CD4-positive, alpha-beta memory T cell (primary cell): ENCODE results near the gene COL7A1. TPM values are rescaled to one million over a fixed set of nuclear protein-coding genes. Genes with fewer than 3 reads are reported as not detected.

Experiments
- CTCF ChIA-PET: fragments of 350-600 bp; sonication (Branson Sonifier 250); formaldehyde crosslinking; loops from one replicate; lab custom pipeline; 2021; ENCODE audit warnings: inconsistent platforms; ENCODE audit not compliant: partially characterized antibody; lab: Charles Lee
- POLR2A ChIA-PET: fragments of 350-600 bp; sonication (Branson Sonifier 250); formaldehyde crosslinking; loops from one replicate; lab custom pipeline; 2021; ENCODE audit not compliant: partially characterized antibody; lab: Charles Lee
- DNase-seq, 5 donors: peaks; one replicate each; pipeline versions ENCODE4 v3.0.0 to v3.0.0-alpha.2; 2020 to 2022; ENCODE audit warnings: mixed read lengths in 1 of 5
- H3K27ac ChIP-seq: one replicate; pipeline ENCODE4 v1.7.0; 2013; ENCODE audit warnings: low read depth, low read length
- H3K27me3 ChIP-seq: 2 replicates; pipeline ENCODE4 v1.7.0; 2013; ENCODE audit warnings: mild to moderate bottlenecking, low read length, moderate library complexity; ENCODE audit not compliant: insufficient read depth
- H3K36me3 ChIP-seq: 2 replicates; pipeline ENCODE4 v1.7.0; 2013; ENCODE audit warnings: mild to moderate bottlenecking, low read length, moderate library complexity; ENCODE audit not compliant: insufficient read depth
- H3K4me1 ChIP-seq: 2 replicates; pipeline ENCODE4 v1.7.0; 2013; ENCODE audit warnings: mild to moderate bottlenecking, low read length, moderate library complexity; ENCODE audit not compliant: insufficient read depth
- H3K4me3 ChIP-seq, 2 donors: one replicate each; pipeline ENCODE4 v1.7.0; 2013; ENCODE audit warnings: low read length in 2 of 2, mild to moderate bottlenecking in 1 of 2
- H3K9me3 ChIP-seq, 2 donors: one replicate each; pipeline ENCODE4 v1.7.0; 2013; ENCODE audit warnings: low read length in 2 of 2, control low read depth in 1 of 2; ENCODE audit not compliant: control insufficient read depth in 1 of 2
- H3K27ac Mint-ChIP-seq, 7 donors: one replicate each; pipeline ENCODE4 v1.8.0; 2020 to 2021; ENCODE audit warnings: mixed read lengths in 7 of 7, mild to moderate bottlenecking in 6 of 7, inconsistent platforms in 3 of 7, moderate library complexity in 3 of 7
- H3K27me3 Mint-ChIP-seq, 2 donors: one replicate each; pipeline ENCODE4 v1.8.0; 2020 to 2021; ENCODE audit warnings: mixed read lengths in 2 of 2
- H3K36me3 Mint-ChIP-seq, 2 donors: one replicate each; pipeline ENCODE4 v1.8.0; 2020 to 2021; ENCODE audit warnings: mixed read lengths in 2 of 2, inconsistent platforms in 1 of 2, mild to moderate bottlenecking in 1 of 2
- H3K4me1 Mint-ChIP-seq, 4 donors: one replicate each; pipeline ENCODE4 v1.8.0; 2020 to 2021; ENCODE audit warnings: mixed read lengths in 4 of 4, mild to moderate bottlenecking in 1 of 4
- H3K4me3 Mint-ChIP-seq, 8 donors: one replicate each; pipeline ENCODE4 v1.8.0; 2020 to 2021; ENCODE audit warnings: mixed read lengths in 8 of 8, mild to moderate bottlenecking in 7 of 8, moderate library complexity in 6 of 8, inconsistent platforms in 3 of 8
- H3K9me3 Mint-ChIP-seq, 8 donors: one replicate each; pipeline ENCODE4 v1.8.0; 2020 to 2021; ENCODE audit warnings: mixed read lengths in 8 of 8, mild to moderate bottlenecking in 5 of 8, inconsistent platforms in 3 of 8, moderate library complexity in 1 of 8
- intact Hi-C: fragments of 100-400 bp; cut with micrococcal nuclease; formaldehyde crosslinking; loops from one replicate; pipeline ENCODE4 v1.15.1; 2023
- polyA plus RNA-seq, 2 donors: library from polyadenylated mRNA; unstranded; fragments of 300-500 nt; fragmentation: Illumina TruSeq; gene quantifications; one replicate each; pipeline ENCODE4 v1.2.3, GENCODE V29; 2021
- total RNA-seq, 2 experiments: library from RNA; stranded (reverse); gene quantifications; one replicate each; pipeline ENCODE4 v1.2.3, GENCODE V29; 2021

Gene COL7A1
- total and polyA plus RNA-seq, 4 experiments from 2014 or later, result 1.2 to 1.9 TPM; not detected in 2

DNA sequence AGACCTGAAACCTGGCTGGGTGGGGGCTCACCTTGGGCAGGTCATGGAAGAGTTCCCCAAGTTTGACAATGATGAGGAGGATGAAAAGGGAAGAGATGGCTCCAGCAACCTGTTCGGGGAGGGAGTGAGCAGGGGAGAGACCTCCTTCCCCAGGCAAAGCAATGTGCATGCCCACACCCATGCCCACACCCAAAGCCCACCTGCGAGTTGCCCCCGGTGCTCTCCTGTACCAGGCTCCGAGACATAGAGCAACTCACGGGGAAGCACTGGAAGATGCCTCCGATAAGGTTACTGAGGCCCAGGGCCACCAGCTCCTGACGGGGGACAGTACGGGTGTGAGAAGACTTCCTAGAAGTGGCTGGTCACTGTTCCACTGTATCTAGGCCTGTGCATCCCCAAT, 35.3 kb upstream of the COL7A1 start:
- Histone ChIP-seq H3K4me3 (no peak overlapping the region), H3K4me1 (peaks cover 9% of the 10 kb centered on the region), H3K9me3 (no peaks in the 10 kb centered on the region), H3K36me3 (no peaks in the 10 kb centered on the region), H3K27ac (no peak overlapping the region), H3K27me3 (no peaks in the 10 kb centered on the region)
- H3K4me1 Mint-ChIP-seq, result peaks cover 3 to 15% (median 8%) of the 10 kb centered on the region in 4 donors
- DNase-seq, result no peak
- H3K27me3 Mint-ChIP-seq, result no peaks in the 10 kb centered on the region
- H3K27ac Mint-ChIP-seq, result no peak overlapping the region
- intact Hi-C loops, result no loop called here
- peaks cover 11 to 31% of the 10 kb centered on the region in 2 donors for H3K36me3 Mint-ChIP-seq
- H3K9me3 Mint-ChIP-seq, result no peaks in the 10 kb centered on the region
- no peak overlapping the region for H3K4me3 Mint-ChIP-seq
- CTCF ChIA-PET, result no interaction called here
- POLR2A ChIA-PET, result no interaction called here

DNA sequence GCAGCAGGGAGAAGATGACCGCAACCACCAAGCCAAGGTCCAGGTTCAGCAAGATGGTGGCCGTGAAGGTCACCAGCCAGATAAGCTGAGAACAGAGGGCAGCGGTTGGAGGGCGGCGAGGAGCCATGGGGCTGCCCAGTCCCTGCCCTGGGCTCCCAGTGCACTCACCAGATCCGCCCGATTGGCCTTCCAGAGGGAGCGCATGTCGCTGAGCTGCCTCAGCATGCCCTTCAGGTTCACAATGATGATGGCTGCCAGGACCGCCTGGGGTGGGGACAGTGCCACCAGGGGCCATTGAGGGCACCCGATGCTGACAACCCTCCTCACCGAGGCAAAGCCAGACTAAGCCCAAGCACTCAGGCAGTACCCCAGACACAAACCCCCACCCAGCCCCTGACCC, 34.8 kb upstream of the COL7A1 start:
- peaks cover 9% of the 10 kb centered on the region for H3K4me1 ChIP-seq
- H3K27me3 ChIP-seq, result no peaks in the 10 kb centered on the region
- ChIA-PET POLR2A (no interaction called here), CTCF (no interaction called here)
- Mint-ChIP-seq H3K4me3 (no peak overlapping the region), H3K27ac (no peak overlapping the region), H3K27me3 (no peaks in the 10 kb centered on the region), H3K4me1 (peaks cover 4 to 18% (median 7%) of the 10 kb centered on the region in 4 donors), H3K36me3 (peaks cover 11 to 31% of the 10 kb centered on the region in 2 donors), H3K9me3 (no peaks in the 10 kb centered on the region)
- intact Hi-C loops, result no loop called here
- no peaks in the 10 kb centered on the region for H3K36me3 ChIP-seq
- no peaks in the 10 kb centered on the region for H3K9me3 ChIP-seq
- DNase-seq, result no peak
- no peak overlapping the region for H3K27ac ChIP-seq
- H3K4me3 ChIP-seq, result no peak overlapping the region

DNA sequence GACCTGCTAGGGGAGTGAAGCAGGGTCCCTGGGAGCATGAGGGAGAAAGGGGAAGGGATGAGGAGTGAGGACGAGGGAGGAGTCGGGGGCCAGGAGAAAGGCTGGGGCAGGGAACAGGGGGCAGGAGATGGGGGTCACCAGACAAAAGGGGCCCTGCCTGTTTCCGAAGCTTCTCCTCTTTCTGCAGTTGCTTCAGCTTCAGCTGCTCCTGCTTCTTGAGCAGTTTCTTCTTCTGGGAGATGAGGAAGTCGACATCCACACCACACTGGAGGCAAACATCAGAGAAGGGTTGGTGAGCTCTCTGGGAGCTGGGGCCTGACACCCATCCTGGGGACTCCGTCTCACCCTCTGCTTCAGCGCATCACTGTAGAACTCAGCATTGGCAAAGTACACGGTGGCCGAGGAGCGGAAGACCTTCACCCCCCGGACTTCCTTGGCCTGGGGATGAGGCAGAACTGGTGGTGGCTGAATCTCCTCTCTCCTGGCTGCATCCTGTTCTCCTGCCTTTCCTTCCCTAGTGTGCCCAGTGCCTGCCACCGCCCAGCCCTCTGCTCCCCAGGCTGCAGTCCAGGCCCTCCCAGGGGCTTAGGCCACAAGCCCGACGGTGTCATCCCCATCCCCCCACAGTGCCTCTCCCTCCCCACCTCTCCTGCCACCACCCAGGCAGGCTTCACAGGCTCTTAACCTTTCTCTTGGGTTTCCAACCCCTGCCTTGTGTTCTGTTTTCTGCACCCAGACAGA, 33.3 kb upstream of the COL7A1 start:
- Mint-ChIP-seq H3K27ac (peak overlapping the region in 1 of 7 donors; percentile 64), H3K4me3 (no peak overlapping the region), H3K4me1 (peaks cover 5 to 18% (median 8%) of the 10 kb centered on the region in 4 donors), H3K27me3 (no peaks in the 10 kb centered on the region), H3K9me3 (no peaks in the 10 kb centered on the region), H3K36me3 (peaks cover 11 to 31% of the 10 kb centered on the region in 2 donors)
- Histone ChIP-seq H3K4me3 (no peak overlapping the region), H3K36me3 (no peaks in the 10 kb centered on the region), H3K27me3 (no peaks in the 10 kb centered on the region), H3K27ac (no peak overlapping the region), H3K9me3 (no peaks in the 10 kb centered on the region), H3K4me1 (peaks cover 5% of the 10 kb centered on the region)
- ChIA-PET POLR2A (no interaction called here), CTCF (no interaction called here)
- intact Hi-C loops, result no loop called here
- DNase-seq, result no peak

- Mint-ChIP-seq H3K4me1 (peaks cover 5 to 16% (median 8%) of the 10 kb centered on the region in 4 donors), H3K27me3 (no peaks in the 10 kb centered on the region), H3K27ac (no peak overlapping the region), H3K9me3 (no peaks in the 10 kb centered on the region), H3K4me3 (no peak overlapping the region), H3K36me3 (peaks cover 11 to 27% of the 10 kb centered on the region in 2 donors)
- Histone ChIP-seq H3K9me3 (no peaks in the 10 kb centered on the region), H3K4me3 (no peak overlapping the region), H3K36me3 (no peaks in the 10 kb centered on the region), H3K27ac (no peak overlapping the region), H3K27me3 (no peaks in the 10 kb centered on the region), H3K4me1 (peaks cover 5% of the 10 kb centered on the region)
- no peak for DNase-seq
- POLR2A ChIA-PET, result no interaction called here
- CTCF ChIA-PET, result interaction anchor here (1.2 kb wide), 1 partner anchor 9 kb away, joined by 3 read pairs; no protein-coding TSS in a partner anchor
- intact Hi-C loops, result no loop called here
Measured at GRCh38 chr3:48625600-48625999, 30.5 kb upstream of the COL7A1 start.

DNA sequence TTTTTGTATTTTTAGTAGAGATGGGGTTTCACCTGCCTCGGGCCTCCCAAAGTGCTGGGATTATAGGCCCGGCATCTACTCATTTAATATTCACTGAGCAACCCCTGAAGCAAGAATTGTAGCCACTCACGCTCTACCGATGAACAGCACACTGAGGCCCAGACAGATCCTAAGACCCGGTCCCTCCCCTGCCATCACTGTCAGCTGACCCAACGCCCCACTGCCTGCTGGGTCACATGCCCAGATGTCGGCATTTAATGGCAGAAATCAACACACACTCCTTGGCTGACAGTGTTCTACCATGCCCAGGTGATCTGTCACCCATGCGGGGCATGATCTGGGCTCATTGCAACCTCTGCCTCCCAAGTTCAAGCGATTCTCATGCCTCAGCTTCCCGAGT, 29.6 kb upstream of the COL7A1 start:
- H3K27me3 ChIP-seq, result no peaks in the 10 kb centered on the region
- Mint-ChIP-seq H3K36me3 (peaks cover 11 to 24% of the 10 kb centered on the region in 2 donors), H3K4me1 (peaks cover 5 to 16% (median 8%) of the 10 kb centered on the region in 4 donors), H3K9me3 (no peaks in the 10 kb centered on the region), H3K4me3 (no peak overlapping the region), H3K27ac (no peak overlapping the region), H3K27me3 (no peaks in the 10 kb centered on the region)
- DNase-seq, result no peak
- H3K4me3 ChIP-seq, result no peak overlapping the region
- no peaks in the 10 kb centered on the region for H3K9me3 ChIP-seq
- no peaks in the 10 kb centered on the region for H3K36me3 ChIP-seq
- POLR2A ChIA-PET, result no interaction called here
- no peak overlapping the region for H3K27ac ChIP-seq
- intact Hi-C loops, result no loop called here
- CTCF ChIA-PET, result interaction anchor here (1.2 to 1.3 kb wide), 2 partner anchors 10 to 11 kb away, joined by 3 read pairs; no protein-coding TSS in a partner anchor
- H3K4me1 ChIP-seq, result peaks cover 5% of the 10 kb centered on the region

- no peaks in the 10 kb centered on the region for H3K27me3 Mint-ChIP-seq
- no peaks in the 10 kb centered on the region for H3K27me3 ChIP-seq
- DNase-seq, result no peak
- peaks cover 0 to 2% (median 0%) of the 10 kb centered on the region in 8 donors for H3K9me3 Mint-ChIP-seq
- peaks cover 5% of the 10 kb centered on the region for H3K4me1 ChIP-seq
- no peaks in the 10 kb centered on the region for H3K36me3 ChIP-seq
- peaks cover 5 to 16% (median 8%) of the 10 kb centered on the region in 4 donors for H3K4me1 Mint-ChIP-seq
- peaks cover 11 to 18% of the 10 kb centered on the region in 2 donors for H3K36me3 Mint-ChIP-seq
- intact Hi-C loops, result no loop called here
- H3K4me3 ChIP-seq, result no peak overlapping the region
- peak overlapping the region in 3 of 7 donors; percentile 5 to 52 (median 24) for H3K27ac Mint-ChIP-seq
- H3K4me3 Mint-ChIP-seq, result no peak overlapping the region
- no peak overlapping the region for H3K27ac ChIP-seq
- ChIA-PET CTCF (interaction anchor here (1.3 kb wide), 1 partner anchor 12 kb away, joined by 3 read pairs; no protein-coding TSS in a partner anchor), POLR2A (interaction anchor here (1.2 kb wide), 1 partner anchor 11 kb away, joined by 3 read pairs; no protein-coding TSS in a partner anchor)
- H3K9me3 ChIP-seq, result no peaks in the 10 kb centered on the region
Measured at GRCh38 chr3:48623851-48624547, 28.9 kb upstream of the COL7A1 start.

GRCh38 chr3:48621461-48621869, 26.3 kb upstream of the COL7A1 start, which contains the start of gene TMEM89:
TSS of gene TMEM89 (minus strand) at chr3:48621769. CDS start at chr3:48621756, 13 bp downstream.
- Mint-ChIP-seq H3K4me1 (peaks cover 5 to 16% (median 8%) of the 10 kb centered on the region in 4 donors), H3K36me3 (peaks cover 0 to 2% of the 10 kb centered on the region in 2 donors), H3K27me3 (no peaks in the 10 kb centered on the region), H3K27ac (no peak within 1 kb of the TSS), H3K4me3 (no peak within 1 kb of the TSS), H3K9me3 (peaks cover 0 to 18% (median 11%) of the 10 kb centered on the region in 8 donors)
- no peak within 1 kb of the TSS for H3K4me3 ChIP-seq
- peaks cover 5 to 12% of the 10 kb centered on the region in 2 donors for H3K9me3 ChIP-seq
- no peak within 1 kb of the TSS for H3K27ac ChIP-seq
- POLR2A ChIA-PET, result no interaction called here
- intact Hi-C loops, result no loop called here
- CTCF ChIA-PET, result interaction anchor here (0.8 to 1.6 kb wide), 2 partner anchors 14 to 185 kb away, joined by 3 to 7 read pairs; partner anchors contain the start of gene SLC26A6
- no peaks in the 10 kb centered on the region for H3K36me3 ChIP-seq
- no peak for DNase-seq
- peaks cover 5% of the 10 kb centered on the region for H3K4me1 ChIP-seq
- no peaks in the 10 kb centered on the region for H3K27me3 ChIP-seq
